BLaER1 treated with 17β-estradiol and CSF1 and Interleukin-3, amounts not matched to agents 10 nM and 100 nM (cell line): ENCODE results near the gene LMO7.
A peak's percentile ranks its signal among the peaks of the same experiment; 100 is the strongest.

ENCODE experiments used
- H3K27ac ChIP-seq, 11 experiments: shearing (Covaris generic); formaldehyde crosslinking; 2 replicates each; pipeline ENCODE4 v1.8.1; 2022
- H3K27me3 ChIP-seq, 11 experiments: shearing (Covaris generic); formaldehyde crosslinking; 2 replicates each; pipeline ENCODE4 v1.8.1; 2022
- H3K36me3 ChIP-seq, 11 experiments: shearing (Covaris generic); formaldehyde crosslinking; 2 replicates each; pipeline ENCODE4 v1.8.1; 2022
- H3K4me1 ChIP-seq, 10 experiments: shearing (Covaris generic); formaldehyde crosslinking; 2 replicates each; pipeline ENCODE4 v1.8.1; 2022
- H3K4me2 ChIP-seq, 11 experiments: shearing (Covaris generic); formaldehyde crosslinking; 2 replicates each; pipeline ENCODE4 v1.8.1; 2022
- H3K4me3 ChIP-seq, 10 experiments: shearing (Covaris generic); formaldehyde crosslinking; 2 replicates each; pipeline ENCODE4 v1.8.1; 2022
- H3K9ac ChIP-seq, 11 experiments: shearing (Covaris generic); formaldehyde crosslinking; 2 replicates each; pipeline ENCODE4 v1.8.1; 2022
- H3K9me3 ChIP-seq, 11 experiments: shearing (Covaris generic); formaldehyde crosslinking; replicated peaks in 1 of 11; 2 replicates each; pipeline ENCODE4 v1.8.1; 2022
- H4K20me1 ChIP-seq, 11 experiments: shearing (Covaris generic); formaldehyde crosslinking; 2 replicates each; pipeline ENCODE4 v1.8.1; 2022
- Cebpa-rat ChIP-seq, 11 experiments: shearing (Covaris generic); IDR thresholded peaks; 2 replicates each; pipeline ENCODE4 v1.8.1; 2022

The LMO7 gene

DNA sequence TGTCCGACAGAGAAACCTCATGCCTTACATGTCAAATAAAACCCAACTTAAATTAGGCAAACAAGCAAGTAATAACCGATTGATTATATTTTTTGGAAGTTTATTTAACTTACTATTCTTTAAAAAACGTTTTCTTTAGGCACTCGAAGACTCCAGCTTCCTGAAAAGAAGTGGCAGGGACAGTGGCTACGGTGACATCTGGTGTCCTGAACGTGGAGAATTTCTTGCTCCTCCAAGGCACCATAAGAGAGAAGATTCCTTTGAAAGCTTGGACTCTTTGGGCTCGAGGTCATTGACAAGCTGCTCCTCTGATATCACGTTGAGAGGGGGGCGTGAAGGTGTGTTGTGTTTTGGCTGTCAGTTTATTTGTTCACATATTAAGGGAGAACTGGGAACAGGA, 164.4 kb downstream of the LMO7 start:
- H3K27me3 ChIP-seq: no peaks in the 10 kb centered on the region
- no peak overlapping the region for H3K4me3 ChIP-seq
- TF ChIP-seq Cebpa-rat (IDR thresholded peaks at IDR 0.05): no peak
- H3K27ac ChIP-seq: no peak overlapping the region
- no peak overlapping the region for H3K4me2 ChIP-seq
- no peaks in the 10 kb centered on the region for H3K4me1 ChIP-seq
- H3K36me3 ChIP-seq: peaks cover 0 to 7% (median 0%) of the 10 kb centered on the region in 11 experiments; a peak in 3 of 22 replicates
- H3K9me3 ChIP-seq: no peaks in the 10 kb centered on the region
- no peaks in the 10 kb centered on the region for H4K20me1 ChIP-seq
- H3K9ac ChIP-seq: no peak overlapping the region

DNA sequence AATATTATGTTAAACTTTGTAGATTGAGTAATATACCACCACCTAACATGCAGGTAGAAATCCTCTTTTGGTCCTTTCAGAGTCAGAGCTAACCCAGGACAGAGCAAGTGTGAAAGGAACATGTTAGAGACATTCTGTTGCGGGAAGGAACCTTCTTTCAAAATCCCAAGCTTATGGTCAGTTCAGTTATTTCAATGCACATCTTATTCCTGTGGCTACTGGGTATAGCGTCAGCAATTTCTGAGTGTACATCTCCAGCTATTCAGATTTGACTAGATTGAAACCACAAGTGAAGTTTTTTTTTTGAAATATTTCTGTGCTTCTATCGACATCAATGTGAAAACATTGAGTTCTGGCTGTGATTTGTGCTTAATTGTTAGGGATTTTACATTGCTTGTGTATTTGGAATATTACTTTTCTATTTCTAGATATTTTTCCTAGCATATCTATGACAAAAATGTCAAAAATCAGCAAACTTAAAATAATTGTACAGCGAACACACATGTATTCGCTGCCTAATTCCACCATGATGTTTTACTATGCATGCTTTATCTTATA, 165.3 kb downstream of the LMO7 start:
- TF ChIP-seq Cebpa-rat (IDR thresholded peaks at IDR 0.05): no peak
- Histone ChIP-seq H3K27me3 (no peaks in the 10 kb centered on the region), H3K9ac (no peak overlapping the region), H4K20me1 (no peaks in the 10 kb centered on the region), H3K9me3 (no peaks in the 10 kb centered on the region), H3K4me3 (no peak overlapping the region), H3K36me3 (peaks cover 0 to 7% (median 0%) of the 10 kb centered on the region in 11 experiments; a peak in 3 of 22 replicates), H3K27ac (no peak overlapping the region), H3K4me2 (no peak overlapping the region), H3K4me1 (no peaks in the 10 kb centered on the region)

DNA sequence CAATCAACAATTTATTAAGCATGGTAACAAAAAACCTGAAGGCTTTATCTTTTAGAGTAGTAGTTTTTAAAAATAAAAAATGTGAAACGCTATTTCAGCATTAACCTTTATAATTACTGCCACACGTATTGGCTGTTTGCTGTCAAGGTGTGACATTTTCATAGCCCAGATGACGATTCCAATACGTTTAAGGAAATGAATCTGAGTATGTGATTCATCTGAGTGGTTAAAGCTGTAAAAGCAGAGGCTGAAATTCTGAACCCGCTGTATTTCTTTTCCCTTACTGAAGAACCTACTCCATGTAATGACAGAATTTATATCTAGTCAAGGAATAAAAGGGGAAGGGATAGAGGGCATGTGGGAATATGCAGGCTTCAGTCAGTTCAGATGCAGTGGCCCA, 166.0 kb downstream of the LMO7 start:
- Histone ChIP-seq H3K4me1 (no peaks in the 10 kb centered on the region), H3K9ac (no peak overlapping the region), H3K9me3 (no peaks in the 10 kb centered on the region), H3K27me3 (no peaks in the 10 kb centered on the region), H3K27ac (no peak overlapping the region), H3K36me3 (peaks cover 0 to 7% (median 0%) of the 10 kb centered on the region in 11 experiments; a peak in 3 of 22 replicates), H4K20me1 (no peaks in the 10 kb centered on the region), H3K4me2 (no peak overlapping the region), H3K4me3 (no peak overlapping the region)
- no peak for TF ChIP-seq Cebpa-rat (IDR thresholded peaks at IDR 0.05)

DNA sequence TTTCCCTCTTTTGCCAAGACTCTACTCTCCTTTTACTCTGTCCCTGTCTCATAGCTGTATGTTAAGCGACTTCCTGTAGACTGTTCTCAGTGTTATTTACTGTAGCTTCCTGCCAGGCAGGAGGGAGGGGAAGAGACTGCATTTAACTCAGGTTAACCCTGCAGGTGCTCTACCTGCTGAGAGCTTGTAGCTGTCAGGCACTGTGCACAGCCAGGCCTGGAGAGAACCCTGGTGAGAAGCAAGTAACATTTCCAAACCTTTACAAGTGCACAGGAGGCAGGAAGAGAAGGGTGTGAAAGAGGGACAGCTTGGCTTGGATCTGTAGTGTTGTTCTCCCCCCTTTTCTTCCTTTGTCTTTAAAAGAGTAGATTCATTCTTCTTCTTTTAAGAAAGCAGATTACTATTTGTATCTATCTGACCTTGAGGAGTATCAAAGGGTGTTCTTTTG, 167.1 kb downstream of the LMO7 start:
- H3K4me2 ChIP-seq: no peak overlapping the region
- H4K20me1 ChIP-seq: no peaks in the 10 kb centered on the region
- no peak overlapping the region for H3K9ac ChIP-seq
- H3K9me3 ChIP-seq: no peaks in the 10 kb centered on the region
- no peak for TF ChIP-seq Cebpa-rat (IDR thresholded peaks at IDR 0.05)
- H3K4me3 ChIP-seq: no peak overlapping the region
- peaks cover 0 to 3% (median 0%) of the 10 kb centered on the region in 11 experiments; a peak in 2 of 22 replicates for H3K36me3 ChIP-seq
- H3K27ac ChIP-seq: no peak overlapping the region
- no peaks in the 10 kb centered on the region for H3K27me3 ChIP-seq
- no peaks in the 10 kb centered on the region for H3K4me1 ChIP-seq

DNA sequence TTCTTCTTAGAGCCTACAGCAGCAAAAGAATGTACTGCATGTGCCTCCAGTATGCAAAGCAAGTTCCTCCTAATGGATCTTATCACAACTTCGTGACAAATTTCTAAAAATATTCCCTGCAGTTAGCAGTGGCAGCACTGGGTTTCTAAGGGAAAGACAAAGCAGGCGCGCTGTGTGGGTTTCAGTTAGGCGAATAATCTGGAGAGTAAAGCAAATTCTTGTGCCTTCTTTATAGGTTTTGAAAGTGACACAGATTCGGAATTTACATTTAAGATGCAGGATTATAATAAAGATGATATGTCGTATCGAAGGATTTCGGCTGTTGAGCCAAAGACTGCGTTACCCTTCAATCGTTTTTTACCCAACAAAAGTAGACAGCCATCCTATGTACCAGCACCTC, 167.9 kb downstream of the LMO7 start:
- Histone ChIP-seq H3K36me3 (peaks cover 0 to 3% (median 0%) of the 10 kb centered on the region in 11 experiments; a peak in 2 of 22 replicates), H3K4me2 (no peak overlapping the region), H3K9ac (no peak overlapping the region), H3K4me3 (no peak overlapping the region), H3K27ac (no peak overlapping the region), H3K4me1 (no peaks in the 10 kb centered on the region), H3K9me3 (no peaks in the 10 kb centered on the region), H4K20me1 (no peaks in the 10 kb centered on the region), H3K27me3 (no peaks in the 10 kb centered on the region)
- no peak for TF ChIP-seq Cebpa-rat (IDR thresholded peaks at IDR 0.05)

DNA sequence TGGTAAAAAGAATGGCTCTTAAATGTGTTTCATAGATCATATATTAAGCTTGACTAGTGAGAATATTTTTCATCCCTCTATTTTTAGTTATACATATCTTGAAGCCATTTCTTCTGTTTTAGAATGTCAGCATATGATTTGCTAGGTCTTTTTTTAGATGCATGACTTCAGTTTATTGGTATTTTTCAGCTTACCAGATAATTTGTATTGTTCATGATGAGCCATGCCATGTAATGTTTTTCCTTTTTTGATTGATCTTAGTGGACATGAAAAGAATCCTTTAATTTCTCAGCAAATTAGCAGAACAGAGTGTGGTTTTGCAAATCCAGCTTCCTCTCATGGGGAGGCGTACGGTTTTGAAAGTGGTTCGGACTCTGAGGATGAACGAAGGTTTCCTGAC, 168.5 kb downstream of the LMO7 start:
- H3K9me3 ChIP-seq: no peaks in the 10 kb centered on the region
- H3K4me2 ChIP-seq: no peak overlapping the region
- no peaks in the 10 kb centered on the region for H4K20me1 ChIP-seq
- no peaks in the 10 kb centered on the region for H3K27me3 ChIP-seq
- H3K4me1 ChIP-seq: no peaks in the 10 kb centered on the region
- H3K27ac ChIP-seq: no peak overlapping the region
- H3K4me3 ChIP-seq: no peak overlapping the region
- peaks cover 0 to 3% (median 0%) of the 10 kb centered on the region in 11 experiments; a peak in 2 of 22 replicates for H3K36me3 ChIP-seq
- TF ChIP-seq Cebpa-rat (IDR thresholded peaks at IDR 0.05): no peak
- no peak overlapping the region for H3K9ac ChIP-seq

DNA sequence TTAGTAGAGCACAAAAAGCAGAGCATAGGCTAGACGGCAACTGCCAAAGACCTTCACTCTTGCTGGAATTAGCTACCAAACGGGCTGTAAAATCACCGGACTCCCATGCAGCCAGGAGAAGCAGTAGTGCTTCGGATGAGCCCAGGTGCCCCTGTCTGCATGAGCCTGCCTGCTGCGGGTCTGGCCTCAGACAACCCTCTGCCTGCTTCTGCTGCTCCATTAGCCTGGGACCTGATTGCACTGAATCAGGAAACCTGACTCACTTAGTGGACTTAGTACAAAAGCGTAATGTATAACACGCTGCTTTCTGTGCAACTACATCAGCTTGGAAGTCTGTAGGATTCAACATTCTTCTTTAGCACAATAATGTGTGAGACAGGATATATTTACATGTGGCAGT, 170.0 kb downstream of the LMO7 start:
- H3K36me3 ChIP-seq: peaks cover 0 to 3% (median 0%) of the 10 kb centered on the region in 11 experiments; a peak in 2 of 22 replicates
- no peaks in the 10 kb centered on the region for H4K20me1 ChIP-seq
- H3K9me3 ChIP-seq: no peaks in the 10 kb centered on the region
- H3K27me3 ChIP-seq: no peaks in the 10 kb centered on the region
- H3K4me2 ChIP-seq: no peak overlapping the region
- TF ChIP-seq Cebpa-rat (IDR thresholded peaks at IDR 0.05): no peak
- H3K27ac ChIP-seq: no peak overlapping the region
- no peaks in the 10 kb centered on the region for H3K4me1 ChIP-seq
- no peak overlapping the region for H3K9ac ChIP-seq
- no peak overlapping the region for H3K4me3 ChIP-seq

DNA sequence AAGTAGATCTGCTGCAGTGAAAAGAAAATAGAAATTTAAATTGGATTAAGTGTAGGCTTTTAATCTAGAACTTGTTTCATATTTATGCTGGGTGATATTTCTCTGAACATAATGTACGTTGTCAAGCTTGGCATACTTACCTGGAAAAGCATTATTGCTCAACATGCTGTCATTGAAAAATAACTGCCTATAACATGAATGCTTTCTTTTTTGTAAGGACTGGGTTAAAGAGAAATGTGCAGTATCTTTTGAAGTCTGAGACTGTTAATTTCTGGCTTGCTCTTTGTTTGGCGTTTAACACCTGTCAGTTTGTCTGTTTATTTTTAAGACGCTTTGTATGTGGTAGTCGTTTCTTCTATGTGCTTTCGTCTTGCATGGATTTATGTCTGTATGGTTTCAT, 175.2 kb downstream of the LMO7 start:
- Histone ChIP-seq H3K27ac (no peak overlapping the region), H3K4me1 (peaks cover 0 to 9% (median 3%) of the 10 kb centered on the region in 10 experiments; a peak in 10 of 20 replicates), H3K4me3 (no peak overlapping the region), H3K9ac (no peak overlapping the region), H3K27me3 (no peaks in the 10 kb centered on the region), H4K20me1 (no peaks in the 10 kb centered on the region), H3K9me3 (no peaks in the 10 kb centered on the region), H3K4me2 (no peak overlapping the region), H3K36me3 (no peaks in the 10 kb centered on the region)
- no peak for TF ChIP-seq Cebpa-rat (IDR thresholded peaks at IDR 0.05)

DNA sequence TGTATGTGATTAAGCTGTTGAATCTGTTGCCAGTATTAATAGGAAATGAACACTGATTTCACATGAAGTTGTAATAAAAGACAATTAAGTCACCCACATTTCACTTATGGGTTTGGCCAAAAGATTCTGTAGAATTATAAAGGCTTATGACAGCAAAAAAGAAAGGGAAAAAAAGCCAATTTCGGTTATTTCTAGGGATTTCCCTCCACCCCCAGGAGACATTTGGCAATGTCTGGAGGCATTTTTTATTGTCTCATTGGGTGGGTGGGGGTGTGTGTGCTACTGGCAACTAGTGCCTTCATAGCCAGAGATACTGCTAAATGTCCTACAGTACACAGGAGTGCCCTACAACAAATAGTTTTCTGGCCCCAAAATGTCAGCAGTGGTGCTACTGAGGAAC, 175.7 kb downstream of the LMO7 start:
- Histone ChIP-seq H3K27ac (no peak overlapping the region), H3K4me3 (no peak overlapping the region), H4K20me1 (no peaks in the 10 kb centered on the region), H3K4me1 (peaks cover 0 to 9% (median 3%) of the 10 kb centered on the region in 10 experiments; a peak in 10 of 20 replicates), H3K27me3 (no peaks in the 10 kb centered on the region), H3K9ac (no peak overlapping the region), H3K9me3 (no peaks in the 10 kb centered on the region), H3K4me2 (no peak overlapping the region), H3K36me3 (no peaks in the 10 kb centered on the region)
- TF ChIP-seq Cebpa-rat (IDR thresholded peaks at IDR 0.05): no peak

DNA sequence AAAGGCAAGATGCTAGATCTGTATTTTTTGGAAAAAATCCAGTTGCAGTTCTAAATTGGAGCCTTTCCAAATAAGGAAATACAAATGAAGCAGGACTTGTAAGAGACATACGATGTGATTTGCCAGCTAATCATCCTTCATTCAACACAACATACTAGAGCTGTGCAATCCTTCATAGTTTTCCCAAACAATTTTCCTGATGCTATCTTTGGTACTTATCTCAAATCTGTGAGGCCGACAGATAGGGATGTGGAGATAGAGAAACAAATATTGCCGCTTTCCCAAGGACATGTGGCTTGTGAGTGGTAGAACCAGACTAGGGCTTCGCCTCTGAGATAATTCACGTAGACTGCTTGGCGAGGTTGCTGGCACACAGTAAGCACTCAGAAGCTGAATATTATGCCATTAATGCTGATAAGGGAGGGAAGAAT, 176.6 kb downstream of the LMO7 start:
- H3K27me3 ChIP-seq: no peaks in the 10 kb centered on the region
- peak overlapping the region in 1 of 11 experiments; percentile 5; a peak in 1 of 22 replicates for H3K4me2 ChIP-seq
- peaks cover 0 to 9% (median 3%) of the 10 kb centered on the region in 10 experiments; a peak in 10 of 20 replicates for H3K4me1 ChIP-seq
- H4K20me1 ChIP-seq: no peaks in the 10 kb centered on the region
- no peaks in the 10 kb centered on the region for H3K9me3 ChIP-seq
- H3K36me3 ChIP-seq: no peaks in the 10 kb centered on the region
- no peak overlapping the region for H3K27ac ChIP-seq
- no peak overlapping the region for H3K9ac ChIP-seq
- no peak for TF ChIP-seq Cebpa-rat (IDR thresholded peaks at IDR 0.05)
- no peak overlapping the region for H3K4me3 ChIP-seq
